AG08395 (cell line): ENCODE measurements around the gene HLA-DMB.

Source experiments
- DNase-seq: peaks from one replicate; pipeline ENCODE4 v3.0.0; 2012; ENCODE audit warnings: mixed read lengths, low spot score

The HLA-DMB gene

DNA sequence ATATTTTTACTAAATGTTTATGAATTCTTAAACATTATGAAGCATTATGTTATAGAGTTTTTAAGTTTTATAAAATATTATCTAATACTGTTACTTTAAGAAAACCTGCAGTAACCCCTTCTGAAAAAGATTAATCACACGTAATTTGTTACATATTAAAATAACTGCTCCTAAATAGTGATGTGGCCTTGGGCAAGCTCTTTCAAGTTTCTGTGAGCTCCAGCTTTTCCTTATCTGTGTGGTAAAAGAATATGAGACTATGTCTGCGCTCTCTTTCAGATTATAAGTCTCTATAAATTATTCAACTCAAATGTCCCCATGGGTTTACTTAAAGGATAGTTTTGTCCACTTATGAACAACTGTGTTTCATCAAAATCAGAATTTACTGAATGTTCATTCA is 31.9 kb downstream of the HLA-DMB start:
- DNase-seq = no peak

DNA sequence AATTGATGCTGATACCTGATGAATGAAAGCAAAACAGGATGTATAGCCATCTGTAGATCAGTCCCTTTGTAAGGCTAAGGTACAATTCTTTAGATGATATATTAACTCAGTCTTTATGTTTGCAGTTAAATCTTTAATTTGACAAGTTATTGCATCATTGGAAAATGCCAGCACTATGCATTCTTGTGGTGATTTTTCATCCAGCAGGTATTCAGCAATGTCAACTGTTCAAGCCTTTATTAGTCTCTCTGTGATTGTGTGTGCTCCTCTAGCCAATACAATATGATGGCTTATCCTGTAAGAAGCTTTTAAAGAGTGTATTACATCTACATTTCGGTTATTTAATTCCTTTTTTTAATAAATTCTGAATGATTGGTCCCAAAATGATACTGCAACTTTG is 34.3 kb downstream of the HLA-DMB start:
- peak; percentile 20 for DNase-seq

DNA sequence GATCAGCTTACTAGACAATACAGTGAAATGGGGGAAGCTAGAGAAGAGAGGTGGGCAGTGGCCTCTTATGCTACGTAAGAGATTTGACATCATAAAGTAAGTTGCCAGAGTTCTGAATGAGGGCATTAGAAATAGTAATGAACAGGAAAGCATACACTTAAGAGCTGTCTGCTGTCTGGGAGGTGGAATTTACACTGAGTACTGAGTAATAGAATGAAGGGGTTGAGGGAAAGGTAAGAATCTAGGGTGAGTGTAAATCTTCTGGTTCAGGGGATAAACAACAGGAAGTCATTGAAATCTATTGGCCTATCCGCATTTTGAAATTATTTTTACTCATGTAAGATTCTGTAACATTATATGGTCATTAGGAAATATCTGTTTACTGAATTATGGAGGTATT is 35.8 kb downstream of the HLA-DMB start:
- no peak for DNase-seq

DNA sequence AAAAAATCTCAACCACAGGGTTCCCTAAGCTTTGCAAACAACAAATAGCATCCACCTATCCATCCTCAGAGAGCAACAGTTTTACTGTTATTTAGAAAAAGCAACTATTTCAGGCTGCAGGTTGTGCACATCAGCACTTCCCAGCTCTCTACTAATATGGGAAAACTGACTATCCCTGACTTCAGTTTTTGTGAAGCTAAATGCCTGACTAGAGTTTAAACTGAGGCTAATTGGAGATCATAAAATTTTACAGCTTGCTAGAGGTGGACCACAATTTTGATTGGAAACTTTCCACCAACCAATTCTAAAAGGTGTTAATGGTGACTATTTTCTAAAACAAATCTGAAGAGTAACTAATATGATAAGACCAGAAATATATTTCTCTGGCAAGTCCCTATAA is 36.9 kb downstream of the HLA-DMB start:
- DNase-seq = no peak

DNA sequence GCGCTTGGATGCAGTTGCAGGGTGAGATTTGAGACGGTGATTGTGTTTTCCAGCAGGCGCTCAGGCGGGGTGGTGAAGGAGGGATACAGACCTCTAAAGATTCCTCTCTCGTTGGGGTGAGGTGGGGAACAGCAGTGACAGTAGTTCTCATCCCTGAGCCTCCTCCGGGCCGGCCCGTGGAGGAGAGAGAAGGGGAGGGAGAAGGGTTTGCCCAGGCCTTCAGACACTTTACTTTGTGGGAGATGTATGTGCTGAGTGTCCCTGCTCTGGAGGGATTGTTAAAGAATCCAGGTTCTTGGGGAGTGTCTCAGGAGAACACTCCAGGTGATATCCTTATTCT is 45.9 kb downstream of the HLA-DMB start:
- no peak for DNase-seq

DNA sequence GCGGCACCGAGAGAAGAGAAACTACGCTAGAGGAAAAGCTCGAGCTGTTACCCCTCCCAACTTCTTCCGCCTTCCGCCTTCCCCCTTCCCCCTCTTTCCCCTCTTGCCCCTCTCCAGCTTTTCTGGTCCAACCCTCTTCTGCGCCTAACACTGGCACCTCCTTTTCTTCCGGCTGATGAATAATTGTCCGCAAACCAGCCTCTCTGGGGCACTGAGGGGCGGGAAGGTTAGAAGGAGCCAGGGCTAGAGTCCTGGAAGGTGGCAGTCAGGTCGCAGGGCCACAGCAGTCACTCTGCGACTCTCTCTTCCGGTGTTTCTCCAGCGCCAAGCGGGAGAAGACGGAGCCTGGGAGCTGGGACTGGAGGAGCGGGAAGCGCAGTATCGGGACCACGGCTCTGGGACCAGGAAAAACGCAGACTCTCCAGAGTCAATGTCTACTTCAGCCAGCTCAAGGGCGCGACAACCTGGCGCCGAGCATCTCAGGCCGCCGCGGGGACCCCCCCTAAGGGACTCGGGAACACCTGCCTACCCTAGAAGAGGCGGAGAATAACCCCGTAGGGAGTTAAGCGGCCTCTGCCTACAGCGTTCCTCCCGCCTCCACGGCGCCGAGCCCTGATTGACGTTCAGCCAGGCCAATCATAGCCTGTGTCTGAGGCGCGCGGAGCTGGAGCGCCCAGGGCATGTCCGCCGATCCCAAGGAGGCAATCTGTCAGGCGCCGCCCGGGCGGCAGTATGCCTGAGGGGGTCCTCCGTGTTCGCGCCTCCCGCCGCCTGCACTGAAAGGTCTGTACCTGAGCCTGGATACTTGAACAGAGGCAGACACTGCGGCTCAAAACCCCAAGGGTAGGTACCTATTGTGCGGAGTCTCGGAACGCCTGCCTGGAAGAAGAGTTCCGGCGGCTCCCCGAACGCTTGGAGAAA is 46.5 kb downstream of the HLA-DMB start:
- DNase-seq = peak; percentile 99

DNA sequence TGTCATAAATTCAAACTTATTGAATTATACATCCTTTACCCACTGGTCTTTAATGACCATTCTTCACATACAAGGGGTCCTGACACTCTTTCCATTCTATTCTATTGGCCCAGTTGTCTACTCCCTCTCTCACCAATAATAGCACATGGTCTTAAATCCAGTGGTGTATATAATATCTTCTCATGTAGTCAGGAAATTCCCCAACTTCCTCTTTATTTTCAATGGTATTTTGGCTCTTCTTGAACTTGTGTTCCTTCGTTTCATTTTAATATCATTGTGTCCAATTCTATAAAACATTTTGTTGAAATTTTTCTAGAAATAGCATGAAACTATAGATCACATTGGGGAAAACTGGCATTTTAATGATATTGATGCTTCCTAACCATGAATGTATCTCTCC is 50.0 kb downstream of the HLA-DMB start:
- no peak for DNase-seq

DNA sequence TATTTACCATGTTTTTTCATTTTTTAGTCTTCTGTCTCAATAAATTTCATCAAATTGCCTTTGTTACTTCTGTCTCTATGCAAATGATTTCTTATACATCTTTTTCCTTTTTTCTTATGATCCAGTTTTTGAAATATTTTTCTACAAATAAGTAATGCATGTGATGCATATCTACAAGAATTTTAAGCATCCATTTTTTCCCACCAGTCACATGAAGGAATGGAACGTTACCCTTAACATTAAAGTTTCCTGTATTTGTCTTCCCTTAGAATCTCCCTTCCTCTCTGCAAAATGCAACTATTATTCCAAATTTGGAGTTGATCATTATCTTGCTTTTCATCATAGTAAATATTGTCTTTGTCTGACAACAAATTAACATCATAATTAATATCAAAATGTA is 51.3 kb downstream of the HLA-DMB start:
- no peak for DNase-seq

DNA sequence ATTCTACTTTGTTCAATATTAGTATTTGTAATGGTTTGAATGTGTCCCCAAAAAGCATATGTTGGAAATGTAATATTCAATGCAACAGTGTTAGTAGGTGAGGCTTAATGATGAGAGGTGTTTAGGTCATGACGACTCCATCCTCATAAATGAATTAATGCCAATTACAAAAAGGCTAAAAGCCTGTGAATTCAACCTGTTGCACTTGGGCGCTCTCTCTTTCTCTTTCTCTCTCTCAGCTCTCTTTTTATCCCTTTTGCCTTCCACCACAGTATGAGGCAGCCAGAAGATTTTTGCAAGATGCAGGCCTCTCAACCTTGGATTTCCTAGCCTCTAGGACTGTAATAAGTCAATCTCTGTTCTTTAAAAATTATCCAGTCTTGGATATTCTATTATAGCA is 52.3 kb downstream of the HLA-DMB start:
- no peak for DNase-seq

DNA sequence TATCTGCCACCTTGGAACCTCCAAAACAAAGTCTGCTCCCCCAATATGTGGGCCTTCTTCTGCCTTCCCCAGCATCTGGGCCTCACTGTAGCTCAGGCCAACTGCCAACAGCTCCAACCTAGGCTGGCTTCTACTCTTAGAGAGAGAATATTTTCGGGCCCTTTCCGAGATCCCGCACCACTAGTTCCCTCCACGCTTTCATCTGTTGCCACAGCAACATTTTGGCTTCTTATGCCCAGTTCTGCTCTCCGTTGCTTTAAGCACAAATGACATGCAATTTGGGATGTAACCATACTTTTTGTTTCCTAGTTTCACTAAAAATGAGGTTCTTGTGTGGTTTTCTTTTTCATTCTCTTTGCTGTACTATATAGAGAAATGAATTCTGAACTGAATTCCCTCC is 53.2 kb downstream of the HLA-DMB start:
- DNase-seq = no peak

DNA sequence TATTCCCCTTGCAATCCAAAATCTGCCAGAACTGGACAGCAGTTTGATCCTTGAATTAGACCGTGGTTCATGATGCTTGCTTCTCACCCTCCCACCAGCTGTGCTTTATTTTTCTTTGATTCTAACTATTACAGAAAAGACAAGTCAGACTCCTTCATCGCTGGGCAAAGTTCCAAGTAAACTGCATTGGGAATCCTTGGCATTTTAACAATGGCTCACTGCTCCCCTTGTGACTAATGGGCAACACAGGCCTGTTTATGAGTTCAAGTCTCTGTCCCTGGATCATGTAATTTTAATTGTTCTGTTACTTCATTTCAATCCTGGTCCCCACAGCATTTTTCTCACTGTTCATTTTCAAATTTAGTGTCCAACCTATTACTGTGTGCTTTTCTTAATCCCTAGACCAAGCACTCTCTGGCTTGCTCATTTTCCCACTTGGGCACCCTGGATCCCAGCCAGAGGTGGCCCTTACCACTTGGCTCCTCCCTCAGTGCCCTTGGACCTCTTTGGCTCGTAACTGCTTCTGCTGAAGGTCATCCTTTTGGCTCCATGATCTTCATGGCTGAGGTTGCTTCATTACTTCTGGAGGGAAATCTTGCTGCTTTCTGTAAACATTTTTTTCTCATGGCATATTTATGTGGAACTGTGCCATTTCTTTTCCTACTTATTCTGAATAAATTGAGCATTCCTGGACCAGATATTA is 54.0 kb downstream of the HLA-DMB start:
- peak; percentile 60 for DNase-seq

DNA sequence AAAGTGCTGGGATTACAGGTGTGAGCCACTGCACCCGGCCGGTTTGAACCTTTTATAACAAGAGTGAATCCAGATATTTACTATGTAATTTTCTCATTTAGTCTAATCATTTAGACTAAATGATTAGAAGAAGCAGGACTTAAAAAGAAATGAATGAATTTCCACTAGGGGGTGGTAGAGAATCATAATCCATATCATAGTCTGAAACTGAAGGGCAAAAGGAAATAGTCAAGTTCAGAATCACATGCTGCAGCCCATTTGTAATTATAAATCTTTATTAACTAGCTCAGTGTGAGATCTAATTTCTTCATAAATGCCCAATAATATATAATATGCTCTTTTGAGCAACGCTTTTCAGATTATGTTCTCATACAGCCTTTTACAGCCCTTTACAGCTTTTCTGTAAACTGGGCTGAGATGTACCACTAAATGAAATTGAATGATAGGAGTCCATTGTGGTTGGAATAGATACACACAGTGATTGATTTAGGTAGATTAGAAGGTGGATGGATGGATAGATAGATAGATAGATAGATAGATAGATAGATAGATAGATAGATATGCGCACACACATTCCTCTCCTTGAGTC is 55.0 kb downstream of the HLA-DMB start:
- DNase-seq = peak; percentile 63
